Measurements from ENCODE around the gene ZFR2. TPM values are rescaled to one million over a fixed set of nuclear protein-coding genes. Genes with fewer than 3 reads are reported as not detected.
"Not testable (repeated sequence)": the region's sequence is repeated elsewhere in the genome, so short reads cannot be mapped to it uniquely, and the experiment has no call there.

Gene ZFR2
- total RNA-seq, 1 donor from 2014 or later, result not detected

DNA sequence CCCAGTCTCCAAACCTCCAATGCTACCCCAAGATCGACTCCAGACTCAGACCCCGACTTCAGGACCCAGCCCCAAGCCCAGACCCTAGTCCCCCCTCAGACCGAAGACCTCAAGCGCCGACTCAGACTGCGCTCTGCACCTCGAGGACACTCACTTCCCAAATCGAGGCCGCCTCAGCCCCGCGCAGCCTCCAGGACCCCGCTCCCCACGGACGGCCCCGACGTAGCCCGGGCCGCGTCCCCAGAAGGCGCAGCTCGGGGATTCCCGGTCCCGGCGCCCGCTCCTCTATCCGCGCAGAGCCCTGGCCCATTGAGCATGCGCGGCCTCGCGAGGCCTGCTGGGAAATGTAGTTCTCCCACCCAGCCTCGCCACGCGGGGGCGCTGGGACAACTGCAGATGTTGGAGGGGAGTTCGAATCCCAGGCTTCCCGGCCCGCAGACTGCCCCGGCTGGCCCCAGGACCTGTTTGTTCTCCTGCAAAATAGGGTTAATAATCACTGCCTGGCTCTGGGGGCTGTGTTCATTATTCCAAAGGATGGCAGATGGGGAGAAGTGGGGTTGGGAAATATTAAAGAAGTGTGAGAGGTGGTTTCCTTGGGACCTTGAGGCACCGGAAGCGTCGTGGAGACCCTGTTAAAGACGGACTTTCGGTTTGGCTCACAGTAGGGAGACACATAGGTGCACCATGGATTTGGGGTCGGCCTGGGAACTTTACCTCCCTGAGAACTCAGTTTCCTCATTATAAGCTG, 107.3 kb downstream of the ZFR2 start, which contains the start of gene APBA3:
Gene APBA3 (minus strand): TSS at position 311 of the 748 bp plus-strand sequence. CDS start 1,428 bp downstream, outside the sequence.
- Histone ChIP-seq H3K27me3 (no peaks in the 10 kb centered on the region), H3K4me1 (peaks cover 38% of the 10 kb centered on the region), H3K36me3 (peaks cover 0 to 25% of the 10 kb centered on the region in 2 donors), H3K9me3 (no peaks in the 10 kb centered on the region), H3K27ac (peak within 1 kb of the TSS; percentile 92), H3K4me3 (peak within 1 kb of the TSS; percentile 75 to 86)
- DNase-seq (ENCODE audit: extremely low spot score in 2 of 2), result no peak
- intact Hi-C loops (cut with DNase I), result no loop called here
- TF ChIP-seq POLR2A (IDR thresholded peaks at IDR 0.05) (peak in 1 of 2 donors; percentile 68), POLR2AphosphoS5 (IDR thresholded peaks at IDR 0.05; ENCODE audit: insufficient read depth in 1 of 2, low read depth in 1 of 2) (peak; percentile 90 to 92)
- TF ChIP-seq, protein P1, sequence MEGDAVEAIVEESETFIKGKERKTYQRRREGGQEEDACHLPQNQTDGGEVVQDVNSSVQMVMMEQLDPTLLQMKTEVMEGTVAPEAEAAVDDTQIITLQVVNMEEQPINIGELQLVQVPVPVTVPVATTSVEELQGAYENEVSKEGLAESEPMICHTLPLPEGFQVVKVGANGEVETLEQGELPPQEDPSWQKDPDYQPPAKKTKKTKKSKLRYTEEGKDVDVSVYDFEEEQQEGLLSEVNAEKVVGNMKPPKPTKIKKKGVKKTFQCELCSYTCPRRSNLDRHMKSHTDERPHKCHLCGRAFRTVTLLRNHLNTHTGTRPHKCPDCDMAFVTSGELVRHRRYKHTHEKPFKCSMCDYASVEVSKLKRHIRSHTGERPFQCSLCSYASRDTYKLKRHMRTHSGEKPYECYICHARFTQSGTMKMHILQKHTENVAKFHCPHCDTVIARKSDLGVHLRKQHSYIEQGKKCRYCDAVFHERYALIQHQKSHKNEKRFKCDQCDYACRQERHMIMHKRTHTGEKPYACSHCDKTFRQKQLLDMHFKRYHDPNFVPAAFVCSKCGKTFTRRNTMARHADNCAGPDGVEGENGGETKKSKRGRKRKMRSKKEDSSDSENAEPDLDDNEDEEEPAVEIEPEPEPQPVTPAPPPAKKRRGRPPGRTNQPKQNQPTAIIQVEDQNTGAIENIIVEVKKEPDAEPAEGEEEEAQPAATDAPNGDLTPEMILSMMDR (IDR thresholded peaks at IDR 0.05), result peak; percentile 59 to 72 (median 65)

DNA sequence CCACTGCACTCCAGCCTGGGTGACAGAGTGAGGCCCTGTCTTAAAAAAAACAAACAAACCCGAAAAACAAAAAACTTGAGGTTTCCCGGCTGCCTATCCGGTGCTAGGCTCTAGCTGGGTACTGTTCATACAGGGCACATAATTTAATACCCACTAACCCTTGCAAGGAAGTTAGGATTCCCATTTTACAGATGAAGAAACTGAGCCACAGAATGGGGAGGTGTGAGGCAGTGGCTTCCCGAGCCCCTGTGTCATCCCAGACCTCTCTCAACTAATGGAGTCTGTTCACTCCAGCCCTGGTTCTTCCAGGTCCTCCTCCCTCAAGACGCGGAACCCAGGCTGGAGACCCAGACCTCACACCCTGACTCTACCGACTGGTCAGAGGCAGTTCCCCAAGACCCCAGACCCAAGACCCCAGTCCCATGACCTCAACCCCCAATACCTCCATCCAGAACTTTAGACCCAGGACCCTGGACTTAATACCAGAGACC, 107.9 kb downstream of the ZFR2 start:
- Histone ChIP-seq H3K27ac (peak overlapping the region; percentile 92), H3K36me3 (peaks cover 0 to 20% of the 10 kb centered on the region in 2 donors), H3K4me3 (peak overlapping the region; percentile 60 to 86), H3K27me3 (no peaks in the 10 kb centered on the region), H3K9me3 (no peaks in the 10 kb centered on the region), H3K4me1 (peaks cover 38% of the 10 kb centered on the region)
- intact Hi-C loops (cut with DNase I), result no loop called here
- peak in 1 of 2 donors; percentile 90 for DNase-seq (ENCODE audit: extremely low spot score in 2 of 2)
- TF ChIP-seq POLR2AphosphoS5 (IDR thresholded peaks at IDR 0.05; ENCODE audit: insufficient read depth in 1 of 2, low read depth in 1 of 2) (no peak), POLR2A (IDR thresholded peaks at IDR 0.05) (no peak)
- TF ChIP-seq, protein P1 (IDR thresholded peaks at IDR 0.05), result no peak

DNA sequence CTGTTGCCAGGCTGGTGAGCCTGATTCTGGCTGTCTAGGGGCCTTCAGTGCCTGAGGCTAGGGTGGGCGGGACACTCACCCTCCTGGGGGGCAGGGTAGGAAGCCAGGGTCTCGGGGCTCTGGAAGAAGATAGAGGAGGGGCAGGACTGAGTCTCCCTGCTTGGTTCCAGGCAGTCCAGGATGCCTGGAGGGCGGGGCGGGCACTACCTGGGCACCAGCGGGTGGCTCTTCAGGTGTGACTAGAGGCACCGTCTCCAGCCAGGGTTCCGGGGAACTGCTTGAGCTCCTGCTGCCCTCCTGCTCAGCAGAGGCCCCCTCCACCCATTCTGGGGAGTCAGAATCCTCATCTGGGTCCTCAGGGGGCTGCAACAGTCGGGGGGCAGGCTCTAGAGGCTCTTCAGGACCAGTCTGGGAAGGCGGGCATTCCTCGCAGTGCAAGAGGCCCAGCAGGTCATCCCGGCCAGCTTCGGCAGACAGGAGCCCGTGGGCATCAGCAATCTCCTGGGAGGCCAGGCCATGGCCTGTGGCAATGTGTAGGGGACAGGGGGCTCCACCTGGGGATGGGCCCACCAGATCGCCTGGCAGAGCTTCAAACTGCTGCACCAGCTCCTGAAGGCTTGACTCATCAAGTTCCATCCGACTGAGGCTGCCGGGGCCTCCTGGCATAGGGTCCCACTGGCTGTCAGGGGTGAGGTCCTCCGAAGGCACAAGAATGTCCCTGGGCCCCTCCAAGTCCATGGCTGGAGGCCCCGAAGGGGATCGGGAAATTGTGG, 109.2 kb downstream of the ZFR2 start:
- Histone ChIP-seq H3K27ac (no peak overlapping the region), H3K36me3 (peaks cover 0 to 10% of the 10 kb centered on the region in 2 donors), H3K4me3 (no peak overlapping the region), H3K4me1 (peaks cover 38% of the 10 kb centered on the region), H3K9me3 (no peaks in the 10 kb centered on the region), H3K27me3 (no peaks in the 10 kb centered on the region)
- DNase-seq (ENCODE audit: extremely low spot score in 2 of 2), result no peak
- intact Hi-C loops (cut with DNase I), result no loop called here
- TF ChIP-seq POLR2AphosphoS5 (IDR thresholded peaks at IDR 0.05; ENCODE audit: insufficient read depth in 1 of 2, low read depth in 1 of 2), result no peak
- TF ChIP-seq, protein P1 (IDR thresholded peaks at IDR 0.05), result no peak
- TF ChIP-seq POLR2A (IDR thresholded peaks at IDR 0.05), result no peak

DNA sequence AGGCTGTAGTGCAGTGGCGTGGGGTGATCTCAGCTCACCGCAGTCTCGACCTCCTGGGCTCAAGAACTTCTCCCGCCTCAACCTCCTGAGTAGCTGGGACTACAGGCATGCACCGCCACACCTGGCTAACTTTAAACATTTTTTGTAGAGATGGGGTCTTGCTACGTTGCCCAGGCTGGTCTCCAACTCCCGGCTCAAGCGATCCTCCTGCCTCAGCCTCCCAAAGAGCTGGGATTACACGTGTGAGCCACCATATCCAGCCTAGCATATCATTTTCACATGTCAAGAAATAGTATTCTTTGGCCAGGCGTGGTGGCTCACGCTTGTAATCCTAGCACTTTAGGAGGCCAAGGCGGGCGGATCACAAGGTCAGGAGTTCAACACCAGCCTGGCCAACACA, 110.5 kb downstream of the ZFR2 start:
- Histone ChIP-seq H3K4me1 (peaks cover 29% of the 10 kb centered on the region), H3K36me3 (peaks cover 0 to 20% of the 10 kb centered on the region in 2 donors)
- H3K9me3 ChIP-seq; H3K4me3 ChIP-seq; H3K27me3 ChIP-seq; intact Hi-C loops (cut with DNase I); DNase-seq (ENCODE audit: extremely low spot score in 2 of 2); H3K27ac ChIP-seq: not testable (repeated sequence)

DNA sequence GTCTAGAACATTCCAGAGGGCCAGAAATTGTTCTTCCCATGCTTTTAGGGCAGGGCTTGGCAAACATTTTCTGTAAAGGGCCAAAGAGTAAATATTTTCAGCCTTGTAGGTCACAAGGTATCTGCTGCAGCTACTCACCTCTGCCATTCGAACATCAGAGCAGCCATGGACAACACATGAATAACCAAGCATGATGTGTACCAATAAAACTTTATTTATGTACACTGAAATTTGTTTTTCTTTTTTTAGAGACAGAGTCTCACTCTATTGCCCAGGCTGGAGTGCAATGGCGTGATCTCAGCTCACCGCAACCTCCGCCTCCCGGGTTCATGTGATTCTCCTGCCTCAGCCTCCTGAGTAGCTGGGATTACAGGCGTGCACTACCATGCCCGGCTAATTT, 111.1 kb downstream of the ZFR2 start:
- DNase-seq (ENCODE audit: extremely low spot score in 2 of 2); H3K9me3 ChIP-seq; H3K27ac ChIP-seq; H3K27me3 ChIP-seq; intact Hi-C loops (cut with DNase I); H3K4me3 ChIP-seq: not testable (repeated sequence)
- H3K36me3 ChIP-seq, result peaks cover 0 to 26% of the 10 kb centered on the region in 2 donors
- H3K4me1 ChIP-seq, result peaks cover 26% of the 10 kb centered on the region

Small RNA genes within 50 kb of the gene (small RNA-seq; reads per million reads assigned to genes)
- not detected for gene AC005777.1

Other genes starting within 250 kb of the ZFR2 start
- 36.3 TPM for gene CACTIN, start 242.2 kb downstream of the ZFR2 start, total RNA-seq
- 24.1 TPM for gene PIP5K1C, start 168.6 kb downstream of the ZFR2 start, total RNA-seq
- 17.7 TPM for gene TJP3, start 160.7 kb downstream of the ZFR2 start, total RNA-seq
- 46.2 TPM for gene APBA3, start 107.3 kb downstream of the ZFR2 start, total RNA-seq
- 30.4 TPM for gene MRPL54, start 106.4 kb downstream of the ZFR2 start, total RNA-seq
- gene RAX2, start 96.8 kb downstream of the ZFR2 start, total RNA-seq, result not detected
- 1.2 TPM for gene MATK, start 82.7 kb downstream of the ZFR2 start, total RNA-seq
- 0.98 TPM for gene ATCAY, start 11.6 kb upstream of the ZFR2 start, total RNA-seq
- gene NMRK2, start 64.0 kb upstream of the ZFR2 start, total RNA-seq, result not detected
- gene DAPK3, start 102.1 kb upstream of the ZFR2 start, total RNA-seq, result 62.4 TPM
- 1,702 TPM for gene EEF2, start 116.4 kb upstream of the ZFR2 start, total RNA-seq
- 14.0 TPM for gene PIAS4, start 138.7 kb upstream of the ZFR2 start, total RNA-seq
- gene ZBTB7A, start 197.9 kb upstream of the ZFR2 start, total RNA-seq, result 60.6 TPM